AG04449 (cell line): ENCODE measurements around the gene FURIN.

ENCODE experiments used
- CTCF ChIA-PET: fragments of 350-600 bp; formaldehyde crosslinking; extraction: SDS; loops from one replicate; lab custom pipeline; 2021; ENCODE audit warnings: antibody characterized with exemption; lab: Yijun Ruan, JAX
- POLR2A ChIA-PET: fragments of 400-600, 350-600 bp; formaldehyde crosslinking; extraction: SDS; loops from one replicate; lab custom pipeline; 2020; ENCODE audit warnings: antibody characterized with exemption, inconsistent platforms; lab: Yijun Ruan, JAX
- DNase-seq: peaks from one replicate; pipeline ENCODE4 v3.0.0-alpha.2; 2010; ENCODE audit warnings: low read depth, low spot score
- H3K4me3 ChIP-seq: 2 replicates; pipeline ENCODE4 v1.5.1; 2011; ENCODE audit warnings: low read depth, mild to moderate bottlenecking, control low read depth, low read length
- TF ChIP-seq, protein P1 (sequence below): IDR thresholded peaks from one replicate; pipeline ENCODE4 v1.5.1; 2011; ENCODE audit warnings: mild to moderate bottlenecking, moderate library complexity, low read length, control low read depth, inconsistent platforms; ENCODE audit not compliant: insufficient read depth; ENCODE audit errors: missing control alignments

The FURIN gene

DNA sequence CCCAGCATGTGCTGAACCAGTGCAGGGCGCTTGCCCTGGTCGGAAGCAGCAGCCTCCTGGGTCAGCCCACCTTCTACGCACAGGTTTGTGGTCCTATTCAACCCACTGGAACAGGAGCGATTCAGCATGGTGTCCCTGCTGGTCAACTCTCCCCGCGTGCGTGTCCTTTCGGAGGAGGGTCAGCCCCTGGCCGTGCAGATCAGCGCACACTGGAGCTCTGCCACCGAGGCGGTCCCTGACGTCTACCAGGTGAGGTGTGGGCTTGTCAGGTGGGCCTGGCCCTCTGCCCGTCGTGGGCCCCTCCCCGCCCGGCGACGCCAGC, 42.9 kb downstream of the FURIN start:
- no peak overlapping the region for H3K4me3 ChIP-seq
- DNase-seq: no peak
- CTCF ChIA-PET: interaction anchor here (1.2 to 14.0 kb wide), 2 partner anchors 22 to 41 kb away, joined by 3 to 186 read pairs; partner anchors contain the start of genes HDDC3 and UNC45A
- TF ChIP-seq, protein P1, sequence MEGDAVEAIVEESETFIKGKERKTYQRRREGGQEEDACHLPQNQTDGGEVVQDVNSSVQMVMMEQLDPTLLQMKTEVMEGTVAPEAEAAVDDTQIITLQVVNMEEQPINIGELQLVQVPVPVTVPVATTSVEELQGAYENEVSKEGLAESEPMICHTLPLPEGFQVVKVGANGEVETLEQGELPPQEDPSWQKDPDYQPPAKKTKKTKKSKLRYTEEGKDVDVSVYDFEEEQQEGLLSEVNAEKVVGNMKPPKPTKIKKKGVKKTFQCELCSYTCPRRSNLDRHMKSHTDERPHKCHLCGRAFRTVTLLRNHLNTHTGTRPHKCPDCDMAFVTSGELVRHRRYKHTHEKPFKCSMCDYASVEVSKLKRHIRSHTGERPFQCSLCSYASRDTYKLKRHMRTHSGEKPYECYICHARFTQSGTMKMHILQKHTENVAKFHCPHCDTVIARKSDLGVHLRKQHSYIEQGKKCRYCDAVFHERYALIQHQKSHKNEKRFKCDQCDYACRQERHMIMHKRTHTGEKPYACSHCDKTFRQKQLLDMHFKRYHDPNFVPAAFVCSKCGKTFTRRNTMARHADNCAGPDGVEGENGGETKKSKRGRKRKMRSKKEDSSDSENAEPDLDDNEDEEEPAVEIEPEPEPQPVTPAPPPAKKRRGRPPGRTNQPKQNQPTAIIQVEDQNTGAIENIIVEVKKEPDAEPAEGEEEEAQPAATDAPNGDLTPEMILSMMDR: no peak
- POLR2A ChIA-PET: no interaction called here

DNA sequence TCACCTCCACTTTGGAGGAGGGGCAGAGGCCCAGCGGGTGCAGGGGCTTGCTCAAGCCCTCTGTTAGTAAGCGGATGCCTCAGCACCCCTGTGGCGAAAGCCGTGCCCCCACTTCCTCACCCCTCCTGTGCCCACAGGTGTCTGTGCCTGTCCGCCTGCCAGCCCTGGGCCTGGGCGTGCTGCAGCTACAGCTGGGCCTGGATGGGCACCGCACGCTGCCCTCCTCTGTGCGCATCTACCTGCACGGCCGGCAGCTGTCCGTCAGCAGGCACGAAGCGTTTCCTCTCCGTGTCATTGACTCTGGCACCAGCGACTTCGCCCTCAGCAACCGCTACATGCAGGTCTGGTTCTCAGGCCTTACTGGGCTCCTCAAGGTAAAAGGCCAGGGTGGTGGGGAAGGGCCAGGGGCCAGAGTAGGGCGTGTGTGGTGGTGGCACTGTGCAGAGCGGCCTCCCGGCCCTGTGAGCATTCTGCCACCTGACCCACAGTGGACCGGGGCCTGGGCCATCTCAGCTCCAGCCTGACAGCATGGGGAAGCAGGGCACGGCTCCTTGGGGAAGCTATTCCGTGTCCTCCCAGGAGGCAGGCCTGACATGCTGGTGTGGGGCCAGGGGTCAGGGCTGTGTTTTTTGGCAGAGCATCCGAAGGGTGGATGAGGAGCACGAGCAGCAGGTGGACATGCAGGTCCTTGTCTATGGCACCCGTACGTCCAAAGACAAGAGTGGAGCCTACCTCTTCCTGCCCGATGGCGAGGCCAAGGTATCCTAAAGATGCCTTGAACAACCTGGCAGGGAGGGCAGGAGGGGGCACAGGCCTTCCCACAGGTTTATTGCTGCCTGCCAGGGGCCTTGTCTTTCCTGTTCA, 43.8 kb downstream of the FURIN start:
- H3K4me3 ChIP-seq: no peak overlapping the region
- DNase-seq: no peak
- CTCF ChIA-PET: interaction anchor here (1.2 to 14.1 kb wide), 3 partner anchors 20 to 42 kb away, joined by 3 to 186 read pairs (median 180); partner anchors contain the start of genes HDDC3 and UNC45A
- TF ChIP-seq, protein P1: no peak
- POLR2A ChIA-PET: no interaction called here

DNA sequence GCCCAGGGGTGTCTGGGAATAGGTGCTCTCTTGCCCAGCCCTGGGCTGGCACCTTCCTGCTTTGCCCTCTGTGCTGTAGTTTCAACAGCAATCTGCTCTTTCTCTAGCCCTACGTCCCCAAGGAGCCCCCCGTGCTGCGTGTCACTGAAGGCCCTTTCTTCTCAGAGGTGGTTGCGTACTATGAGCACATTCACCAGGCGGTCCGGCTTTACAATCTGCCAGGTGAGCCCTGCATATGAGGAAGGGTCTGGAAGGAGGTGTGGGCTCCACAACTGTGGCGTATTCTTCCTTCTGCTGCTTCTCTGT, 44.3 kb downstream of the FURIN start:
- ChIA-PET POLR2A (no interaction called here), CTCF (interaction anchor here (14.1 kb wide), 1 partner anchor 20 kb away, joined by 180 read pairs; the partner anchor contains the start of genes HDDC3 and UNC45A)
- H3K4me3 ChIP-seq: no peak overlapping the region
- DNase-seq: no peak
- TF ChIP-seq, protein P1: no peak

DNA sequence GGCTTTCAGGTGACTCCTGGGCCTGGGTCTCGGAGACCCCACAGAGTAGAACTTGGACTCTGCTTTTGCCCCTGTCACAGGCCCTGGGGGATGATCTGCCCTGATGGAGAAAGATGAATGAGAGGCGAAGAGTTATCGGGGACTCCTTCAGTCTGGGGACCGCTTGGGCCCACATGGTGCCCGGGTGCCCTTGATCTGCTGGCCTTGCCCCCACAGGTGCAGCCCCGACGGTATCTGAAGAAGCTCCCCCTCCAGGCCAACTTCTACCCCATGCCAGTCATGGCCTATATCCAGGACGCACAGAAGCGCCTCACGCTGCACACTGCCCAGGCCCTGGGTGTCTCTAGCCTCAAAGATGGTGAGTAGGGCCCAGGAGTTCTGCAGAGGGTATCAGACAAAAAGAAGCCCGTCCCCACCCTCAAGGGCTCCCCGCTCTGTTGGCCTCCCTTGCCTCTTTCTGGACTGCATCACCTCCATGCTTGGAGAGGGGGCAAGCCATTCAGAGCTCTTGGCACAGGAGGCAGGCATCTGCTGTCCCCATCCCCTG, 45.1 kb downstream of the FURIN start:
- CTCF ChIA-PET: interaction anchor here (1.0 to 14.1 kb wide), 3 partner anchors 9 to 19 kb away, joined by 5 to 180 read pairs (median 7); partner anchors contain the start of genes HDDC3 and UNC45A
- H3K4me3 ChIP-seq: no peak overlapping the region
- no peak for DNase-seq
- TF ChIP-seq, protein P1: no peak
- POLR2A ChIA-PET: interaction anchor here (0.7 to 1.2 kb wide), 2 partner anchors 10 to 11 kb away, joined by 3 read pairs; no protein-coding TSS in a partner anchor

DNA sequence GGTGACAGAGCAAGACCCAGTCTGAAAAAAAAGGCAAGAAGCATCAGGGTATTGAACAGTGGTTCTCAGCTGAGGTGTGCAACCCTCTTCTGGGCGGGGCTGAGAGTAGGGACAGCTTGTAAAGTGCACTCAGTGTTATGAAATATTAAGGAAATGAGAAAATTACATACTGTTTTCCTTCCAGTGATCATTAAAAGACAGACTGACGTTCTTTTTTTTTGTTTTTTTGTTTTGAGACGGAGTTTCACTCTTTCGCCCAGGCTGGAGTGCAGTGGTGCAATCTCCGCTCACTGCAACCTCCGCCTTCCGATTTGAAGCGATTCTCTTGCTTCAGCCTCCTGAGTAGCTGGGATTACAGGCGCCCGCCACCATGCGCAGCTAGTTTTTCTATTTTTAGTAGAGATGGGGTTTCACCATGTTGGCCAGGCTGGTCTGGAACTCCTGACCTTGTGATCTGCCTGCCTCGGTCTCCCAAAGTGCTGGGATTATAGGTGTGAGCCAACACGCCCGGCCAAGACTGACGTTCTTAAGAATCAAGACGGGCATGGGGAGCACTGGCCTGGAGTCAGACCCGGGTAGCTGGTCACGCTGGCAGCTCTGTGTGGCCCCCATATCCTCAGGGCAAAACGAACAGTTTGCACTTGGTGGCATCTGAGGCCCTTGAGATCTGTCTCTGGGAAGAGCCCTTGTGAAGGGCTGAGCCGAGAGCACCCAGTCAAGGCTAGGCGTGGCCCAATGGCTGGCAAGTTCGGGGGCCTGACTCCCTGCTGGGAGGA, 46.1 kb downstream of the FURIN start:
- H3K4me3 ChIP-seq: no peak overlapping the region
- ChIA-PET CTCF (interaction anchor here (1.4 to 14.1 kb wide), 2 partner anchors 10 to 18 kb away, joined by 5 to 180 read pairs; partner anchors contain the start of genes HDDC3 and UNC45A), POLR2A (interaction anchor here (1.2 kb wide), 1 partner anchor 11 kb away, joined by 3 read pairs; no protein-coding TSS in a partner anchor)
- no peak for DNase-seq
- TF ChIP-seq, protein P1: no peak
